SK-N-SH treated with all-trans-retinoic acid at 6 μM for 48 hours (cell line): ENCODE data around the gene IL36A.

Experiments used
- ARNTL ChIP-seq: fragments of 450-650 bp; formaldehyde crosslinking; IDR thresholded peaks from 2 replicates; pipeline ENCODE4 v1.5.0; 2020; ENCODE audit warnings: low read depth, mild to moderate bottlenecking, moderate library complexity, borderline replicate concordance
- BACH2 ChIP-seq: fragments of 250-450 bp; sonication (Bioruptor Pico); IDR thresholded peaks from 2 replicates; pipeline ENCODE4 v1.9.0; 2021; ENCODE audit warnings: mild to moderate bottlenecking, borderline replicate concordance
- CSDC2 ChIP-seq: fragments of 250-450 bp; sonication (Bioruptor Pico); IDR thresholded peaks from 2 replicates; pipeline ENCODE4 v1.5.0; 2020; ENCODE audit warnings: mild to moderate bottlenecking, moderate library complexity
- GLIS3 ChIP-seq: fragments of 250-450 bp; sonication (Bioruptor Pico); IDR thresholded peaks from 2 replicates; pipeline ENCODE4 v1.5.0; 2020; ENCODE audit warnings: mild to moderate bottlenecking, moderate library complexity
- PPARA ChIP-seq: fragments of 250-450 bp; sonication (Bioruptor Pico); IDR thresholded peaks from 2 replicates; pipeline ENCODE4 v1.5.0; 2020; ENCODE audit warnings: mild to moderate bottlenecking, borderline replicate concordance
- TCF4 ChIP-seq: fragments of 250-450 bp; sonication (Bioruptor Pico); IDR thresholded peaks from 2 replicates; pipeline ENCODE4 v1.8.0; 2021; ENCODE audit warnings: mild to moderate bottlenecking, moderate library complexity, borderline replicate concordance
- TOX ChIP-seq: fragments of 250-450 bp; sonication (Bioruptor Pico); IDR thresholded peaks from 2 replicates; pipeline ENCODE4 v1.8.0; 2021; ENCODE audit warnings: mild to moderate bottlenecking, moderate library complexity, borderline replicate concordance
- ZC3H10 ChIP-seq: fragments of 250-450 bp; sonication (Bioruptor Pico); IDR thresholded peaks from 2 replicates; pipeline ENCODE4 v1.5.1; 2021; ENCODE audit warnings: mild to moderate bottlenecking, moderate library complexity
- ZFP3 ChIP-seq: fragments of 250-450 bp; sonication (Bioruptor Pico); IDR thresholded peaks from 2 replicates; pipeline ENCODE4 v1.5.0; 2020; ENCODE audit warnings: mild to moderate bottlenecking, moderate library complexity
- ZFP30 ChIP-seq: fragments of 450-650 bp; formaldehyde crosslinking; IDR thresholded peaks from 2 replicates; pipeline ENCODE4 v1.5.0; 2022; ENCODE audit warnings: mild to moderate bottlenecking, moderate library complexity
- TF ChIP-seq, protein P1 (sequence below): fragments of 250-450 bp; sonication (Bioruptor Pico); IDR thresholded peaks from 2 replicates; pipeline ENCODE4 v1.8.0; 2020; ENCODE audit warnings: mild to moderate bottlenecking, moderate library complexity, borderline replicate concordance
- TF ChIP-seq, protein P2 (sequence below): fragments of 250-450 bp; sonication (Bioruptor Pico); IDR thresholded peaks from 2 replicates; pipeline ENCODE4 v1.5.1; 2021; ENCODE audit warnings: mild to moderate bottlenecking, moderate library complexity

DNA sequence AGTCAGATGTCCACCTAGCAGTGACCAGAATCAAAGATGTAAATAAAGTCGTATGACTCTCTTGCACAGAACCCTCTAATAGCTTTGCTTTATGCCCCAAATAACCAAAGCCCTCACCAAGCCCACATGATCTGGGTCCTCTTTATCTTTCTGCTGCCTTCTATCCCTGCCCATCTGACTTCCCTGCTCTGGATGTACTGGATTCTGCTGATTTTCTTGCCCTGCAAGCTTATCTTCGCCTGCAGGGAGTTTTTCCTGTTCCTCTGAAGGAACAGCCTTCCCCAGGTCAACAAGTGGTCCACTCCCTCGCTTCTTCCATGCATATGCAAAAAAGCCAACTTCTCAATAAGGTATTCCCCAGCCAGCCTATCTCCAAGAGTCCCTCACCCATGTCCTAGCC lies 28.8 kb downstream of the IL36A start:
- TF ChIP-seq PPARA (CRISPR knock-in tag) (no peak), ZFP30 (no peak), ZFP3 (no peak), GLIS3 (CRISPR knock-in tag) (no peak), ARNTL (CRISPR knock-in tag) (no peak), CSDC2 (CRISPR knock-in tag) (no peak), BACH2 (no peak), TCF4 (CRISPR knock-in tag) (no peak), TOX (CRISPR knock-in tag) (no peak), ZC3H10 (no peak)
- TF ChIP-seq, protein P1, sequence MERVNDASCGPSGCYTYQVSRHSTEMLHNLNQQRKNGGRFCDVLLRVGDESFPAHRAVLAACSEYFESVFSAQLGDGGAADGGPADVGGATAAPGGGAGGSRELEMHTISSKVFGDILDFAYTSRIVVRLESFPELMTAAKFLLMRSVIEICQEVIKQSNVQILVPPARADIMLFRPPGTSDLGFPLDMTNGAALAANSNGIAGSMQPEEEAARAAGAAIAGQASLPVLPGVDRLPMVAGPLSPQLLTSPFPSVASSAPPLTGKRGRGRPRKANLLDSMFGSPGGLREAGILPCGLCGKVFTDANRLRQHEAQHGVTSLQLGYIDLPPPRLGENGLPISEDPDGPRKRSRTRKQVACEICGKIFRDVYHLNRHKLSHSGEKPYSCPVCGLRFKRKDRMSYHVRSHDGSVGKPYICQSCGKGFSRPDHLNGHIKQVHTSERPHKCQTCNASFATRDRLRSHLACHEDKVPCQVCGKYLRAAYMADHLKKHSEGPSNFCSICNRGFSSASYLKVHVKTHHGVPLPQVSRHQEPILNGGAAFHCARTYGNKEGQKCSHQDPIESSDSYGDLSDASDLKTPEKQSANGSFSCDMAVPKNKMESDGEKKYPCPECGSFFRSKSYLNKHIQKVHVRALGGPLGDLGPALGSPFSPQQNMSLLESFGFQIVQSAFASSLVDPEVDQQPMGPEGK (CRISPR knock-in tag): no peak
- TF ChIP-seq, protein P2, sequence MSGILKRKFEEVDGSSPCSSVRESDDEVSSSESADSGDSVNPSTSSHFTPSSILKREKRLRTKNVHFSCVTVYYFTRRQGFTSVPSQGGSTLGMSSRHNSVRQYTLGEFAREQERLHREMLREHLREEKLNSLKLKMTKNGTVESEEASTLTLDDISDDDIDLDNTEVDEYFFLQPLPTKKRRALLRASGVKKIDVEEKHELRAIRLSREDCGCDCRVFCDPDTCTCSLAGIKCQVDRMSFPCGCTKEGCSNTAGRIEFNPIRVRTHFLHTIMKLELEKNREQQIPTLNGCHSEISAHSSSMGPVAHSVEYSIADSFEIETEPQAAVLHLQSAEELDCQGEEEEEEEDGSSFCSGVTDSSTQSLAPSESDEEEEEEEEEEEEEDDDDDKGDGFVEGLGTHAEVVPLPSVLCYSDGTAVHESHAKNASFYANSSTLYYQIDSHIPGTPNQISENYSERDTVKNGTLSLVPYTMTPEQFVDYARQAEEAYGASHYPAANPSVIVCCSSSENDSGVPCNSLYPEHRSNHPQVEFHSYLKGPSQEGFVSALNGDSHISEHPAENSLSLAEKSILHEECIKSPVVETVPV: no peak
